Kidney tubule cell (primary cell): ENCODE data around the gene ULK1.
A peak's percentile ranks its signal among the peaks of the same experiment; 100 is the strongest.
"Not testable (repeated sequence)": the region's sequence is repeated elsewhere in the genome, so short reads cannot be mapped to it uniquely, and the experiment has no call there.

ENCODE experiments used
- DNase-seq: peaks from one replicate; pipeline ENCODE4 v3.0.0-alpha.2; 2018; ENCODE audit warnings: low spot score

ULK1 gene

DNA sequence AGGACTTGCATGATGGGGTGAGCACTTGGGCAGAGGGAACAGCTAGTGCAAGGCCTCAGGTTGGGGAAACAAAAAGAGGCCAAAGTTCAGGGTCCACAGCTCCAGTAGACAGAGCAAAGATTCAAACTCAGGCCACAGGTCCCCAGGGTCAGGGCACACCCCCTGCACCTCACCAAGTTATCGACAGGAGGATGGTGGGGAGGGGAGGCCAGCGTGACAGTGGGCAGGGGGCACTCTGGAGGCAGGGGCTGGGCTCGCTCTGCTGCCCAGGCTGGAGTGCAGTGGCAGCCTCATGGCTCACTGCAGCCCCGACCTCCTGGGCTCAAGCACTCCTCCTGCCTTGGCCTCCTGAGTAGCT is 32.4 kb upstream of the ULK1 start:
- no peak for DNase-seq

DNA sequence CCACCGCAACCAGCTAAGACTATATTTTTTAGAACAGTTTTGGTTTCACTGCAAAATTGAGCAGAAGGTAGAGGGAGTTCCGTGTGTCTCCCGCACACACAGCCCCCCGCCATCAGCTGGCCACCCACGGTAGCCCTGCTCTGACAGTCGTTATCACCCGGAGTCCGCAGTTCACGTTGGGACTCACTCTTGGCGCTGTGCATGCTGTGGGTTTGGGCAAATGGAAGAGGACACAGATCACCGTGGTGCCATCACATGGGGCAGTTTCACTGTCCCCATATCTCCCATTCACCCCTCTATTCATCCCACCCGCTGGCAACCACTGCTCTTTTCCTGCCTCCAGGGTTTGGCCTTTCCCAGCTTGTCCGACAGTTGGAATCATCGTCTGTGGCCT is 31.8 kb upstream of the ULK1 start:
- DNase-seq = no peak

DNA sequence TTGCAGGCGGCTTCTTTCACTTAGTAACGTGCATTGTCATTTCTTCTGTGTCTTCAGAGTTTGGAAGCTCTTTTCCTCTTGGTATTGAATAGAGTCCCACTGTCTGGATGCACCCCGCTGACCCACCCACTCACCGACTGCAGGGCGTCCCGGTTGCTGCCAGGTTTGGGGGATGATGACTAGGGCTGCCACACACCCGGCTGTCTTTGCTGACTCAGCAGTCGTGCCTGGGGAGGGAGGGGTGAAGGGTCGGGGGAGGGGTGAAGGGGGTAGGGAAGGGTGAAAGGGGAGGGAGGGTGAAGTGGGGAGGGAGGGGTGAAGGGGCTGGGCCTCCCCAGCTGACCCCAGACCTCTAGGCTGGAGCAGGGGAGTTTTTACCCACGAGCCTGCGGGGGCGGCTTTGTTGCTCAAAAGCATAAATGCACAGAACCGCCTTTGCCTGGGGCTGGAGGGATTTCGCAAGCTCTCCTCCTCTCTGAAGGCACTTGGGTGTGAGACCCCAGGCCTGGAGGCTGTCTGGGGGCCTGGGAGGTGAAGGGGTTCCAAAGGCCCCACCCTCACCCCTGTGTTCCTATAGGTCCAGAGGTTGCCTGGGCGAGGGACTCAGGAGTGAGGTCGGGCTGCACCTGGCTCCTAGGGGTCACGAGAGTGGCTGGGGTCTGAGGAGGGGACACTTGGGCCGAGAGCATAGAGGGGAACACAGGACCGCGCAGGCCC is 31.3 kb upstream of the ULK1 start:
- no peak for DNase-seq

DNA sequence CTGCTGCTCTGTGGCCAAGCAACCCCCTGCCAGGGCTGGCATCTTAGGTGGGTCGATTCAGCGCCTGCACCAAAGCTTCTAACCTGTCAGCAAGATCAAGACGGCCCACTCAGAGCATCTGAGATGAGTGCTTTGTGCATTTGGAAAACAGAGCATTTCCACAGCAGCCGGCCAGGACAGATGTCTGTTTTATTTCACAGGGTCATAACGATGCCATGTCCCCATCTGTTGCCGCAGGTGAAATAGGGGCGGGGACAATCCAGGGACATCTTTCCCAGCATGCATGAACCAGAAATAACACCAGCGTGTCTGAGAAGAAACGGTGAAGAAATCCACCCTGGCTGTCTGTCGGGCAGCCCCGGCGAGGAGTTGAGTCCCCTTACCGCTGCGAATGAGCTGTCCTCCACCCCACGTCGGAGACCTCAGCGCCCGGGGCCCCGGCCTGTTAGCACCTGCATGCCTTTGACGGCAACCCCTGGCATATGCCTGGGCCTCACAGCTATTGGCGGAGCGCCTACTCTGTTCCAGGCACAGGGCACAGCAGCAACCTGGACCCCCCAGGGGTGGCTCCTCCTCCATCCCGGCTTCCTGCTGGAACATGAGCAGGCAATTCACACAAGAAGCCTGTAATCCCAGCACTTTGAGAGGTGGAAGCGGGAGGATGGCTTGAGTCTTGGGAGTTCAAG is 30.6 kb upstream of the ULK1 start:
- no peak for DNase-seq

GRCh38 chr12:131864469-131864868 is 30.0 kb upstream of the ULK1 start:
- no peak for DNase-seq

DNA sequence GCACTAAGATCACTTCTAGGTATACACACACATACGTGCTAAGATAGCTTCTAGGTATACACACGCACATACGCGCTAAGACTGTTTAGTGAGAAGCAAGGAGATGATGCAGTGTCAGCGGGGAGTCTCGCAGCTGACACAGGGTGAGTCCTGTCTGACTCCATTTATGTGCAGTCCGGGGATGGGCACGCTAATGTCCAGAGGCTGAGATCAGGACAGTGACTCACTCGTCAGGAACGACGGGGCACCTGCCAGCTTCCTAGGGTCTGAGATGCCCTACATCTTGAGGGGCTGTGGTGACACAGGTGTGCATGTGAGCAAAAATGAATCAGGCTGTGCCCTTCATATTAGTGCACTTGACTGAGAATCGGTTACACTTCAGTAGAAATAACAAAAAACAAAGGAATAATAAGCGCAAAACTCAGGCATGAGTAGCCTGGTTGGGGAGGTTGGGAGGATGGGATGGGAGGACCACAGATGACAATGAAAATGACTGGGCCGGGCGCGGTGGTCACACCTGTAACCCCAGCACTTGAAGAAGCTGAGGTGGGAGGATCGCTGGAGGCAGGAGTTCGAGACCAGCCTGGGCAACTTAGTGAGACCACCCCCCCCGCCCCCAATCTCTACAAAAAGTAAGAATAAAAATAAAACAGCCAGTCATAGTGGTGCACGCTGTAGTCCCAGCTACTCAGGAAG is 29.1 kb upstream of the ULK1 start:
- peak; percentile 92 for DNase-seq

DNA sequence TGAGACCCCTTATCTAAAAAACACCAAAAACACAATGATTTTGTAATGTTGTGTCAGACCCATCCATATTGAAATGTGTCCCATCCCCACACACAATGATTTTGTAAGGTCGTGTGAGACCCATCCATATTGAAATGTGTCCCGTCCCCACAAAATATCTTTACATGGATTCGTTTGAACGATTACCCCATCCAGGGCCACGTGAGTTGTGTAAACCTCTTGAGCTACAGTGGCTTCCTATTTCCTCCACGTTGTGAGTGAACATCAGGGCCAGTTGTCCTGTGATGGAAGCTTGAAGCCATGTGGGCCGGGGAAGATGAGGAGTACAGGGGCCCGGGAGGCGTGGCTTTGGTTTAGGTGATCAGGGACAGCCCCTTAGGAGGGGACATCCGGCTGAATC is 27.0 kb upstream of the ULK1 start:
- DNase-seq = no peak

GRCh38 chr12:131867891-131868675 is 26.3 kb upstream of the ULK1 start:
- DNase-seq = peak; percentile 15

GRCh38 chr12:131869871-131870418 is 24.5 kb upstream of the ULK1 start:
- peak; percentile 91 for DNase-seq

DNA sequence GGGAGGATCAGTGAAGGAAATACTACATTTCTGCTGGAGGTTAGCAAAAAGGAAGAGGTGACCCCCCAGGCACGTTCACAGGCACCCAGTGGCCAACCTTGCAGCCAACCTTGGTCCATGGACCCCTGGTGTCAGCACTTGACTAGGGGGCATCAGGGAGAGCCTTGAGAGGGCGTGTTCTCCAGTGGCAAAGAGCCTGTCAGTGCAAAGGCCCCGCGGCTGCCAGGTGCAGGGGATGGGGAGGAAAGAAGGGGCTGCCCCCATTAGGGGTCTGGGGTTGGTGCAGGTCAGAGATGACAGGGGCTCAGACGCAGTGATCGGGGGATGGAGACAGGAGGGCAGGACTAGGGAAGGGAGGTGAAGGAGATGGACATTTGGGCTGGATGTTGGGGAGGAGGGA is 22.7 kb upstream of the ULK1 start:
- DNase-seq = no peak

DNA sequence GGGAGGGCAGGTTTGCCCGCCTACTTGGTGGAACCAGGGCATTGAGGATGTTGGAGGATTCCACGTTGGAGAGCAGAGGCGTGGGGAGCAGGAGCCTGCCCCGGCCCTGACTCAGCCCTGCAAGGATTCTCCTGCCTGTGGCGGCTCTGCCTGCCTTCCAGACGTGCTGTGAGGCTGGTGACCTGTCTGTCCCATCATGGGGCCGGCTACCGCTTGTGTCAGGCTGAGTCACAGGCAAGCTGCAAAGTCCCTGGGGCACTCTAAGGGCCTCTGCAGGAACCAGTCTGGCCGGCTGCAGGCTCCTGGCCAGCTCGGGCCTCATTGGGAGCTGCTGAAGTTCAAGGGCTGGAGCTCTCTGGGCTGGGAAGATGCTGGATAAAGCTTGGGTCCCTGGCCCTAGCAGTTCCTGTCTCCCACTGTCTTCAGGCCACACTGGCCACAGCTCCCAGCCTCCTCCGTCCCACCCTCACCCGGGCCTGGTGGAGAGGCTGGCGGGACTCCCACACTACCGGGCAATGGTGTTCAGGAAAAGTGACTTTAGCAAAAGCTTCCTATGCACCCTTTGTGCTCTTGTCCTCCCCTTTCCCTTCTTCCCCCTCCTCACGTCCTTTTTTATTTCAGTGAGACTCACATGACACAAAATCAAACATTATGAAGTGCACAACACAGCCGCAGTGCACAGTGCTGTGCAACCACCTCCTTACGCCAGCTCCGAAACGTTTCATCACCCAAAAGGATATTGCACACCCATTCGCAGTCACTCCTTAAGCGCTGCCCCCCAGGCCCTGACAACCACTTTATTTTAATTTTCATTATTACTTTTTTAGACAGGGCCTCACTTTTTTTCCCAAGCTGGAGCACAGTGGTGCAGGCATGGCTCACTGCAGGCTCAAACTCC is 22.0 kb upstream of the ULK1 start:
- peak; percentile 94 for DNase-seq

DNA sequence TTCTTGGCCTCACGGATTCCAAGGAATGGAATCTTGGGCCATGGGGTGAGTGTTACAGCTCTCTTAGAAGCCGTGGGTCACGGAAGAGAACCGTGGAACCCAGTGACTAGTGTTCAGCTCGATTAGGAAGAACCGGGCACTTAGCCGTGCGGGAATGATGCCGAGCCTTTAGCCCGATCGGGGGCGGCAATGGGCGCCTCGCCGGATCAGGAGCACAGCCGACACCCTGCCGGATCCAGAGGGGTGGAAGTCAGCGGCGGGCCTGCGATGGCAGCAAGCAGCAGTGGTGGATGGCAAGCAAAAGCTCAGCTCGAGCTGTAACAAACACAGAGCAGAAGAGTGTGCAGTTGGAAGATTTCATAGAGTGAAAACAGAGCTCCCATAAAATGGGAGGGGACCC is 21.1 kb upstream of the ULK1 start:
- DNase-seq = no peak

DNA sequence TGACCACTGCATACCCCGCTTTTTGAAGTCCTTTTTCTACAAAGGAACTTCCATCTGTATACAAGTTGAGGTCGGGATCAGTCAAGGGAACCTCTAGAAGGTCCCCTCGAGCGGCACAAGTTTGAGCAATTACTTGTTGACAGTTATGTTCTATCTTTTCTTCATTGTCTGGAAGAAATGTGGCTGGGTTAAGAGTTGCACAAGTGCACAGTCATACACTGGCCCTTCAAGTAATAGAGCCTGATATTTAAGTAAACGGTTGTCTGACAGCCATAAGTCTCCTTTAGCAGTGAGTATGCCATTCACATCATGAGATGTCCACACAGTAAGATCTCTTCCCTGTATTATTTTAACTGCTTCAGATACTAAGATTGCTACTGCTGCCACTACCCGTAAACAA is 19.4 kb upstream of the ULK1 start:
- DNase-seq = not testable (repeated sequence)

- DNase-seq = not testable (repeated sequence)
Measured at GRCh38 chr12:131877216-131877615, 17.2 kb upstream of the ULK1 start.

DNA sequence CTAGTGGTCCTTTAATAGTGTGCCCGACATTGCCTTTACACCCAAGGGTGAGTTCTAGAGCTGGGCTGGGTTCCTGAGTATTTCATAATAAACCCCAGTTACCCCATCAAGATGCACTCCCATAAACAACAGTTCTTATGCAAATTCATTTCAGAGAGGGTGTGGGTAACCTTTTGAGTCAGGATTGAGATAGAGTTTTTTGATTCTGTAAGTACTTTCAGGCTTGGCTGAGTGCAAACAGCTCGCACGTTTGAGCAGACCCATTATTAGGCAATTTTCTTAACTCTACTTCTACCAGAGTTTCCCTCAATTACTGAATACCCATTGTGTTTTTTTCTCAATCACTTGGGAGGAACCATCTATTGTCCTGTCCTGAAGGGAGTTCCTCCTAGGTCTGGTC is 16.0 kb upstream of the ULK1 start:
- DNase-seq = not testable (repeated sequence)

DNA sequence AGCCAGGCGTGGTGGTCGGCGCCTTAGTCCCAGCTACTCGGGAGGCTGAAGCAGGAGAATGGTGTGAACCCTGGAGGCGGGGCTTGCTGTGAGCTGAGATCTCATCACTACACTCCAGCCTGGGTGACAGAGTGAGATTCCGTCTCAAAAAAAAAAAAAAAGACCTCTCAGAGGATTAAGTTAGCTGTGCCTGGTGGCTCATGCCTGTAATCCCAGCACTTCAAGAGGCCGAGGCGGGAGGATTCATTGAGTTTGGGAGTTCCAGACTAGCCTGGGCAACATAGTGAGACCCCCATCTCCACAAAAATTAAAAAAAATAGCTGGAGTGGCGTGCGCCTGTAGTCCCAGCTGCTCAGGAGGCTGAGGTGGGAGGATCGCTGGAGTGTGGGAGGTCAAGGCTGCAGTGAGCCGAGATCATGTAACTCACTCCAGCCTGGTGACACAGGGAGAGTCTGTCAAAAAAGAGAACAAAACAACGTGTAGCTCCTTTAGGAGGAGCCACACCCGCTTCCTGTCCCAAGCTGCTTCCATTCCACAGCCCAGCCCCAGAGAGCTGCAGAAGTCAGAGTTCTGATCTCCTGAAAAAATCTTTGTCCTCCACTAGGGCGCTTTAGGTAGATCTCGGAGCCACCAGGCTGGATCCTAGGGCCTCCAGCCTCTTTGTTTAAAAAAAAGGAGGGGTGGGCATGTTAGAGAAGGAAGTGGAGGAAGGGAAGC is 11.5 kb upstream of the ULK1 start:
- DNase-seq = no peak

DNA sequence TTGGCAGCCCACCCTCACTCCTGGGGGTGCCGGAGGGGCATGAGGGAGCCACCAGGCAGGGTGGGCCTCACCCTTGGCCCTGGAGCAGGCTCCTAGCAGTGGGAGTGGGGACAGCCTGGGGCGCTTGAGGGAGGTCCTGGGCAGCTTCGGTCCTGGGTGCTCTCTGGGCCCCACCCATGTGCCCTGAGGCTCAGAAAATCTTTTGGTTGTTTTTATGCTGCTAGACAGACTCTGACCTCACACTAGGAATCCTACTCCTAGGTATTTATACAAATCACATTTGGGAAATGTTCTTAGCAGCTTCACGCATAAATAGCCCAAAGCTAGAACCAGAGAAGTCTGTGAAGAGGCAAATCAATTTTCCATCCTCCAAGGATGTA is 10.9 kb upstream of the ULK1 start:
- DNase-seq = no peak

GRCh38 chr12:131885076-131885475 is 9.3 kb upstream of the ULK1 start:
- not testable (repeated sequence) for DNase-seq

- DNase-seq = no peak
Measured at GRCh38 chr12:131885543-131886057, 8.8 kb upstream of the ULK1 start.

- DNase-seq = not testable (repeated sequence)
Measured at GRCh38 chr12:131891722-131892121, 2.7 kb upstream of the ULK1 start.
